HG02840 (cell line): Measurements from ENCODE around the gene DHRS4.

Source experiments
- ATAC-seq: cut with Tn5 transposase; IDR thresholded peaks from one replicate; pipeline ENCODE4 v1.9.1; 2021; ENCODE audit warnings: mild to moderate bottlenecking, moderate library complexity, moderate number of reproducible peaks; ENCODE audit not compliant: unreplicated experiment, low FRiP score

DHRS4 gene

DNA sequence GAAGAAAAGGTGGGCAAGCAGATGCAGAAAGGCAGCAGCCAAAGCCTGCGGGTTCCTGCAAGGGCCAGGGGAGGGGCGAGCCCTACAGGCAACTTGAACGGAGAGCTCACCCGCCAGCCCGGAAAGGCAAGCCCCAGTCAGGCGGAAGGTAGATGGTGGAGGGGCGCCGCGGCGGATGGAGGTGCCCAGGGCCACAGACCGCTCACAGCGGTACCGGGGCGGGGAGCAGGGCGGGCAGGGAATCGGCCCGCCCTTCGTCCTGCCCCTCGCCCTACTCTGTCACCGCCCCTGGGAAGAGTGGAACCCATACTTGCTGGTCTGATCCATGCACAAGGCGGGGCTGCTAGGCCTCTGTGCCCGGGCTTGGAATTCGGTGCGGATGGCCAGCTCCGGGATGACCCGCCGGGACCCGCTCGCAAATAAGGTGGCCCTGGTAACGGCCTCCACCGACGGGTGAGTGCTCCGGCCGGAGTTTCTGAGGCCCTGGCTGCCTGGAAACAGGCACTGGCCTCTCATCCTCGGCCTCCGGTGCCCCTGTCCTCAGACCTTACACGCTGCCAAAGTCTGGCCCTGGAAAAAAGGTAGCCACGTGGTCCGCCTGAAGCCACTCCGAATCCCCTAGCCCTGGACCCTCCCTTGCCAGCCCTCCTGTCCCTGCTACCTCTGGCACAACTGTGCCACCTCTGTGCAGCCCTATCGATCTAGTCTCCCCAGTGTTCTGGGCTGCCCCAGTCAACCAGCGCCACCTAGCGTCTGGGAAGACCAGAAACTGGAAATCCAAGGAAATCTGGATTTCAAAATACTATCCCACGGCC, at the start of gene DHRS4:
DHRS4 (plus strand) TSS at position 307 of the 815 bp plus-strand sequence; CDS start at position 326, 19 bp downstream.
- ATAC-seq, result peak; percentile 75

GRCh38 chr14:23910101-23910875, 43.3 kb upstream of the DHRS4 start:
- ATAC-seq, result no peak

- no peak for ATAC-seq
These were observed 42.7 kb upstream of the DHRS4 start for GRCh38 chr14:23910876-23911210.

DNA sequence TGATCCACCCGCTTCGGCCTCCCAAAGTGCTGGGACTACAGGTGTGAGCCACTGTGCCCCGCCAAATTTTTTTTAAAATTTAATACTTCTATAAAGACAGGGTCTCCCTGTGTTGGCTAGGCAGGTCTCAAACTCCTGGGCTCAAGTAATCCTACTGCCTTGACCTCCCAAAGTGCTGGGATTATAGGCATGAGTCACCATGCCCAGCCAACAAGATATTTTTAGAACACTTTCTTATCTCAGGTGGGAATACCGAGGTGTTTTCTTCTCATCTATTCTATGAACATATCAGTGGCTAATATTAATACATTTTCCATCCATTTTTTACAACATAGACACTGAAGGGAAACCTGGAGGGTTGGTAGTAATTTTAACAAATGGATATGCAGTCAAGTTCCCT, 38.0 kb upstream of the DHRS4 start:
- no peak for ATAC-seq

DNA sequence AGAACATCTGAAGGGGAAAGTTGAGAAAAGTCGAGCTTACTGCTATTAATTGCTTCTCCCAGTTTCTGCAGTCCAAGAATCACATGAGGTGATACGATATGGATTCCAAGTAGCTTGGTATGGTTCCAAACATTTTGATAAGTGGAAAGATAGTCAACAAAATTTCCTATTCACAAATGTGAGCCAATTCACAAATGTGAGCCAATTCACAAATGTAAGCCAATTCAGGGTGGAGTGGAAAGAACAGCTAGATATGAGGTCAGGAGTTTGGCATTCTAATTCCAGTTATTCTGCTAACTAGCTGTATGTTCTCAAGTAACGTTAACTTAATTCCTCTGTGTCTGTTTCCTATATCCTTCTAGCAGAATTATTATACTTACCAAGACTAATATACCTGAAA, 37.6 kb upstream of the DHRS4 start:
- ATAC-seq, result no peak

DNA sequence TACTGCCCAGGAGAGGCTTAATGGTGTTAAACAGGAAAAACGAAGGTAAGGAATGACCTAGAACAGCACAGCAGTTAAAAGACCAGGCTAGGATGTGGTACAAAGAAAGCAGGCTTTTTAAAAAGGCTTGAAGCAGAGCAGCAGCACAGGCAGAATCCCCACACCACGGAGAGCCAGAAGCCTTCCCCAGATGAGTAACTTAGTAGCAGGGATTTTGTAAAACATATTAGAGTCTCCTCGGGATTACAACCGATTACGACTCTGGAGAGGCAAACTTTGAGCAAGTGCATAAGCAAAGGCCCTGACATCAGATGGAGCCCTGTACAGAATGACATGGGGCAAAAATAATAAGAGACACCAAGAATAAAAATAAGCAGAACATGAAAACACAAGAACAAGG, 37.1 kb upstream of the DHRS4 start:
- no peak for ATAC-seq

DNA sequence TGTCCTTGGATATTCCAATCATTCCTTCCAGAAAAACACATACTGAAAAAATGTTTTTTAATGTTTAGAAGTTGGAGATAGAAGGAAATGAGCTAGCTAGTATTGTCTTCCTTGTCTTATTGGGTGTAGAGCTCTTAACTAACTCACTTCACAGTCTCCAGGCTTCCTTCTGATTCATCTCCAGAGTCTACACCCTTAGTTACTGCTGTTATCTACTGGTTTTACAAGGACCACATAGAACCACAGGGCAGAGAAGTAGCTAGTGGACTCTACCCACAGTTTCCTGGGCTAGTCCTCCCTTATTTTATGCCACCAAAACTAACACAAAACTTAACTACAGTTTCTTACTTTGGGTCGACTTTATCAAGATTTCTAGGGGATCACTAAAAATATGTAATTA, 31.0 kb upstream of the DHRS4 start:
- no peak for ATAC-seq

DNA sequence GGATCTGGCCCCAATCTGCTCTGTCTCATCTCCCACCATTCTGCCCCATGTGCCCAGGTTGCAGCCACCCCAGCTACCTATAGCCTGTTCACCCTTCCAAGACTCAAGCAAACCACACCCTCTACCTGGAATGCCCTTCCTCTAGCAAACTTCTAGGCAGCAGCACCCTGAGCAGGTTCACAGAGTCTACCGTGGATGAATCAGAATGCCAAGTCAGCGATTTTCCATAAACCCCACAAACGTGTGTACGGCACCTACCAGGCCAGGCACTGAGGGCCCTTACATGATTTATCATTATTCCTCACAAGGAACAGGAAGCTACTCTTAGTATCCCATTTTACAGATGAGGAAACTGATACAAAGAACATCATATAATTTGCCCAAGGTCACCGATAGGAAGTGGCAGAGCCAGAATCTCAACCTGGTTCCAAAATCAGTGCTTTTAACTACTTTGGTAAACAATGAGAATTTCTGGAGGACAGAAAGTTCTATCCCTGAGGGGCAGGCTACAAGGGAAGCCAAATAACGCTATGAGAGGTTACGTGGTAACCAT, 28.0 kb upstream of the DHRS4 start:
- no peak for ATAC-seq

DNA sequence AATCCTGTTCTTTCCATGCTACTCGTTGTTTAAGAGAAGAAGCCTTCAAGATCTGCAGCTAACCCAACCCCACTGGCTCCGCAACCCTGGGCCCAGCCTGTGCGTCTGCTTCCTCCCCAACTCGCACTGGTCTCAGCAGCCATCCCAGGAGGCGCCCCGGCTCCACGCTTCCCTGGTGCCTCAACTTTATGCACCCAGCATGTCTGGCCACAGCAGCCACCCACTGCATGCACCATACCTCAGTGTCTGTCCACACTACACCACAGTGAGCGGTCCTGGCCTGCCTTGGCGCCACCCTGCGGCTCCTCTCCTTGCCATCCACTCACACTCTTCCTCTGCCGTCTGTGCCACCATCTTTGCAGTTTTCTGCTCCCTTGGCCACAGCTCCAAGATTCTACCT, 27.0 kb upstream of the DHRS4 start:
- ATAC-seq, result no peak

- no peak for ATAC-seq
These were observed 24.4 kb upstream of the DHRS4 start for GRCh38 chr14:23929136-23929535.

- ATAC-seq, result no peak
These were observed 23.7 kb upstream of the DHRS4 start for GRCh38 chr14:23929822-23930294.

GRCh38 chr14:23930742-23931141, 22.8 kb upstream of the DHRS4 start:
- no peak for ATAC-seq

DNA sequence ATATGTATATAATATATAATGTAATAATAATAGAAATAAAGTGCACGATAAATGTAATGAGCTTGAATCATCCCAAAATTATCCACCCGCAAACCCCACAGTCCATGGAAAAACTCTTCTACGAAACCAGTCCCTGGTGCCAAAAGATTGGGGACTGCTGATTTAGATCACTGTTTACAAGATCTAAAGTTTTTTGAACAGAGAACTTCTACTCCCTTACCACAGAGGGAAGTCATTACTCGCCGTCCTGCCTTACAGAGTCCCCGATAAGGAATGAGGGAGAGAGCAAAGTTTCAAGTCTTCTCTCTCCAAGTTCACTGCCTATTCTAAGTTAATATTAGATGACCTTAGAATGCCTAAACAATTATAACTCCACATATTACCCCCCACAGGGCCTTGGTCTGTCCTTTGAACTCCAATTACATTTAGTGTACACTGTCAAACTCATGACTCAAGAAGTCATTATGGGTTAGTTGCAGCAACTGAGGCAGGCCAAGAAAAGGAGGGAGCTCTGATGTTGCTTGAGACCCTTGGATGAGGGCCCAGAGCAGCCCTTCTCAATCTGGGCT, 21.8 kb upstream of the DHRS4 start:
- ATAC-seq, result no peak

DNA sequence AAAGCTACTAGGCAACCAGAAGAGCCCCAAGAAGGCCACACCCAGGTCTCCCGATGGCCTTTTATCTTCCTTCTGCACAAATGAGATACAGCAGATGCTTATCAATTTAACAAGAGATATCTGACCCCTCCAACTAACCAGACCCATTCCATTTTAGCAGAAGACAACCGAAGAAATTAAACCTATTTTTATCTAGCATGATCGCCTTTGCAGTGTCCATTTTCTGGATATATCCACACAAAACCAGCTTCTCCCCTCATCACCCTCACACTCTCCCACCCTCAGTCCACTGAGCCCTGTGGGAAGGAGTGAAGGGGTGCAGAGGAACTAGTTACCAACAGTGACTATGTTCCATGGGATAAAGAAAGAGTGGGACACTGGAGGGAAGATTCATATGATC, 20.9 kb upstream of the DHRS4 start:
- ATAC-seq, result no peak

DNA sequence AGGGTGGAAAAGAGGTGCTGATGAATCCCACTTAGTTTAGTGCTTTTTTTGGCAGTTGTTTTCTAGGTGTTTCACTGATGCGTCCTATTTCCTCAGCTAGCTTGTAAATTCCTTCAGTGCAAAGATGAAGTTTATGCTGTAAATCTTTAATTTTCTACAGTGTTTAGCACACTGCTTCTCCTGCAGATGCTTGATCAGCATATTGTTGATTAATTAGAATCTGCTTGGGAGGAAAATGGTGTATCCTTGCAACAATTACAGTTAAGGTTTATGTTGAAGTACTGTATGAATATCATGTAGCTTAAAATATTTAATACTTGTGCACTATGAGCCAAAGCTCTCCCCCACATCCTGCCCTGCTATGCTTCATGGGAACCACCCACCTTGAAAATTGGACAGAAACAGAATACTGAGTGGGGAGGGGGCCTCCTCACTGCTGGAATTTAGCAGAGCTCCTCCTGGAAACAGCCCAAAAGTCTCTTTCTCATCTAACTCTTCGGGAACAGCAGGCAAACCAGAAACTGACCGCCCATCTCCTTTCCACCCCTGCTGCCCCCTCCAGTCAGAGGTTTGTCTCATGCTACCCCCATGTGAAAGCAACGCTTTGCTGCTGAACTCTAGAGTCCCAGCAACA, 20.3 kb upstream of the DHRS4 start:
- ATAC-seq, result no peak

GRCh38 chr14:23933742-23934128, 19.8 kb upstream of the DHRS4 start:
- ATAC-seq, result no peak

DNA sequence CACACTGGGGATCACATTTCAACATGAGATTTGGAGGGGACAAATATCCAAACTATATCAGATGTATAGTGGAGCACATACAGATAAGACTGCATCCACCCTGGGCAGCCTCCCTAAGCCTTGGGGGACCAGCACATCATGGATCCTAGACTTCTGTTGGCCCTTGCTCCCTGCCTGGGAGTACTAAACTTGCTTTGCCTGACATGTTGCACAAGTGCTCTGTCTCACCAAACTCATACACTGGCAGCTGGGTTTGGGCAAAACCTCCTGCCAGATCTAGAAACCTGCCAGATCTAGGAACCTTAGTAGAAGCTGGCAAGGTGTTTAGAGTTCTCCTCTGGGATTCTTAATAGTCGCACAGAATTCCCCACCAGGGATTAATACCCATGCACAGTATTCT, 18.4 kb upstream of the DHRS4 start:
- no peak for ATAC-seq

GRCh38 chr14:23936084-23936829, 17.3 kb upstream of the DHRS4 start:
- no peak for ATAC-seq

GRCh38 chr14:23937203-23937602, 16.4 kb upstream of the DHRS4 start:
- no peak for ATAC-seq

DNA sequence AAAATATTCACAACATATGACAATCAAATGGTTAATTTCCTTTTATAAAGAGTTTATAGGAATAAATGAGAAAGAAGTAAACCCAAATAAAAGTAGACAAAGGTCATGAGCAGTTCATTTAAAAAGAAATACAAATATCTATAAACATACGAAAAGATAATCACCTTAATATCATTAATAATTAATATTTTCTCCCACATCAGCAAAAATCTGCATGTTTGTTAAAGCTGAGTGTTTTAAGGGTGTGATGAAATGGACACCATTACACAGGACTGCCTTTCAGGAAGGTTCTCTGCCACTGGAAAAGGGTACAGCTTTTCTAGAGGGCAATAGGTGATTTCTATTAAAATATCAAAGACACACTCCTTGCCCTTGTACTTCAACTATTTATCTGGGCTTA, 14.7 kb upstream of the DHRS4 start:
- ATAC-seq, result no peak
